ENCODE data around the gene RHEBL1. TPM values are rescaled to one million over a fixed set of nuclear protein-coding genes. Genes with fewer than 3 reads are reported as not detected.
"Not testable (repeated sequence)": the region's sequence is repeated elsewhere in the genome, so short reads cannot be mapped to it uniquely, and the experiment has no call there.

RHEBL1 gene
- total RNA-seq, 1 donor from 2014 or later = not detected

GRCh38 chr12:49089821-49090773 lies 20.3 kb upstream of the RHEBL1 start:
- no peak for DNase-seq (ENCODE audit: low spot score)

- no peak for DNase-seq (ENCODE audit: low spot score)
Observed at GRCh38 chr12:49088932-49089330, 19.2 kb upstream of the RHEBL1 start.

GRCh38 chr12:49088150-49088931 lies 18.6 kb upstream of the RHEBL1 start:
- DNase-seq (ENCODE audit: low spot score) = peak; percentile 78

- no peak for DNase-seq (ENCODE audit: low spot score)
Observed at GRCh38 chr12:49086116-49086515, 16.3 kb upstream of the RHEBL1 start.

- DNase-seq (ENCODE audit: low spot score) = no peak
Observed at GRCh38 chr12:49084438-49084837, 14.7 kb upstream of the RHEBL1 start.

- no peak for DNase-seq (ENCODE audit: low spot score)
Observed at GRCh38 chr12:49079793-49080192, 10.0 kb upstream of the RHEBL1 start.

- no peak for DNase-seq (ENCODE audit: low spot score)
Observed at GRCh38 chr12:49070971-49071370, 1.2 kb upstream of the RHEBL1 start.

- no peak for DNase-seq (ENCODE audit: low spot score)
Observed at GRCh38 chr12:49068879-49069506, 786 bp downstream of the RHEBL1 start.

GRCh38 chr12:49066120-49066519 lies 3.7 kb downstream of the RHEBL1 start:
- DNase-seq (ENCODE audit: low spot score) = no peak

- DNase-seq (ENCODE audit: low spot score) = no peak
Observed at GRCh38 chr12:49064767-49065152, 5.0 kb downstream of the RHEBL1 start.

GRCh38 chr12:49061916-49062315 lies 7.9 kb downstream of the RHEBL1 start:
- not testable (repeated sequence) for DNase-seq (ENCODE audit: low spot score)

GRCh38 chr12:49061157-49061650 lies 8.6 kb downstream of the RHEBL1 start:
- no peak for DNase-seq (ENCODE audit: low spot score)

- DNase-seq (ENCODE audit: low spot score) = peak; percentile 92
Observed at GRCh38 chr12:49060237-49061156, 9.3 kb downstream of the RHEBL1 start, which contains the start of gene KMT2D. TSS of gene KMT2D (minus strand) at chr12:49060794. CDS start at chr12:49055324, 5,470 bp downstream.

GRCh38 chr12:49059299-49060171 lies 10.2 kb downstream of the RHEBL1 start:
- no peak for DNase-seq (ENCODE audit: low spot score)

- no peak for DNase-seq (ENCODE audit: low spot score)
Observed at GRCh38 chr12:49059045-49059298, 10.8 kb downstream of the RHEBL1 start.

- no peak for DNase-seq (ENCODE audit: low spot score)
Observed at GRCh38 chr12:49058366-49059044, 11.3 kb downstream of the RHEBL1 start.

- no peak for DNase-seq (ENCODE audit: low spot score)
Observed at GRCh38 chr12:49057888-49058287, 11.9 kb downstream of the RHEBL1 start.

GRCh38 chr12:49055978-49056754 lies 13.6 kb downstream of the RHEBL1 start:
- DNase-seq (ENCODE audit: low spot score) = no peak

GRCh38 chr12:49055092-49055491 lies 14.7 kb downstream of the RHEBL1 start:
- no peak for DNase-seq (ENCODE audit: low spot score)
